ENCODE data around the gene TMEM131.
"Not testable (repeated sequence)": the region's sequence is repeated elsewhere in the genome, so short reads cannot be mapped to it uniquely, and the experiment has no call there.

The TMEM131 gene

DNA sequence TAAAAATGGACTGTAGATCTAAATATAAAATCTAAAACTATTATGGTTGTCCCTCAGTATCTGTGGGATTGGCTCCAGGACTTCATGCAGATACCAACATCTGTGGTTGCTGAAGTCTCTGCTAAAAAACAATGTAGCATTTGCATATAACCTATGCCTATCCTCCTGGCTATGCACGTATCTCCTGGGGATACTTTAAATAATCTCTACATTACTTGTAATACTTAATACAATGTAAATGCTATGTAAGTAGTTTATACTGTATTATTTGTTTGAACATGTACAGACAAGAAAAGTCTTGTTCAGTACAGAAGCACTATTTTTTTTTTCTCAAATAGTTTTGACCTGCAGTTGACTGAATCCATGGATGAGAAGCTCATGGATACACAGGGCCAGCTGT lies 147.4 kb downstream of the TMEM131 start:
- Histone ChIP-seq H3K4me1 (ENCODE audit: control insufficient read depth, insufficient read depth, low read length) (no peaks in the 10 kb centered on the region), H3K4me3 (ENCODE audit: low read length) (no peak overlapping the region), H3K27me3 (ENCODE audit: control insufficient read depth, insufficient read depth, low read length) (no peaks in the 10 kb centered on the region), H3K9ac (ENCODE audit: low read length) (no peak overlapping the region), H3K36me3 (ENCODE audit: control insufficient read depth, insufficient read depth, low read length) (no peaks in the 10 kb centered on the region), H3K27ac (ENCODE audit: low read depth, low read length) (no peak overlapping the region)

DNA sequence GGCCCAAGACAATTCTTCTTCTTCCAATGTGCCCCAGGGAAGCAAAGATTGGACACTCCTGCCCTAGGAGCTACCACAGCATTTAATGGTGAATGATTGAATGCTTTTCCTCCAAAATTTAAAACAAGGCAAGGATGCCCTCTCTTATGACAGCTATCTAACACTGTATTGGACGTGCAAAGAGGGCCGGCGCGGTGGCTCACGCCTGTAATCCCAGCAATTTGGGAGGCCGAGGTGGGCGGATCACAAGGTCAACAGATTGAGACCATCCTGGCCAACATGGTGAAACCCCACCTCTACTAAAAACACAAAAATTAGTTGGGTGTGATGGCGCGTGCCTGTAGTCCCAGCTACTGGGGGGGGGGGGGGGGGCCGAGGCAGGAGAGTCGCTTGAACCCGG lies 149.0 kb downstream of the TMEM131 start:
- not testable (repeated sequence) for H3K4me1 ChIP-seq (ENCODE audit: control insufficient read depth, insufficient read depth, low read length); H3K27ac ChIP-seq (ENCODE audit: low read depth, low read length); H3K27me3 ChIP-seq (ENCODE audit: control insufficient read depth, insufficient read depth, low read length); H3K36me3 ChIP-seq (ENCODE audit: control insufficient read depth, insufficient read depth, low read length); H3K9ac ChIP-seq (ENCODE audit: low read length); H3K4me3 ChIP-seq (ENCODE audit: low read length)

DNA sequence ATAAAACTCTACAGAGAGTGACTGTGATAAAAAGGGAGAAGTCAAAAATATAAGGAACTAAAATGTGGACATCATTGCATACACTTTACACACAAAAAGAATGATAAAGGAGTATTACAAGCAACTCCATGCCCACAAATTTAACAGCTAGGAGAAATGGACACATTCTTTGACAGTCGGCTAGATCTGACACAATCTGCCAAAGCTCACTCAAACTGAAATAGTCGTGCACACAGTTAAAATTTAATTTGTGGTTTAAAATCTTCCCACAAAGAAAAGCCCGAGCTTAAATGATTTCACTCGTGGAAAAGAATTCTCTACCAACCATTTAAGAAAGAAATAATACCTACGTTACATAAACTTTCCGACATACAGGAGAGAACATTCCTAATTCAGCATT lies 149.9 kb downstream of the TMEM131 start:
- Histone ChIP-seq H3K27ac (ENCODE audit: low read depth, low read length) (no peak overlapping the region), H3K9ac (ENCODE audit: low read length) (no peak overlapping the region), H3K27me3 (ENCODE audit: control insufficient read depth, insufficient read depth, low read length) (no peaks in the 10 kb centered on the region), H3K36me3 (ENCODE audit: control insufficient read depth, insufficient read depth, low read length) (peaks cover 5% of the 10 kb centered on the region), H3K4me3 (ENCODE audit: low read length) (no peak overlapping the region), H3K4me1 (ENCODE audit: control insufficient read depth, insufficient read depth, low read length) (no peaks in the 10 kb centered on the region)

DNA sequence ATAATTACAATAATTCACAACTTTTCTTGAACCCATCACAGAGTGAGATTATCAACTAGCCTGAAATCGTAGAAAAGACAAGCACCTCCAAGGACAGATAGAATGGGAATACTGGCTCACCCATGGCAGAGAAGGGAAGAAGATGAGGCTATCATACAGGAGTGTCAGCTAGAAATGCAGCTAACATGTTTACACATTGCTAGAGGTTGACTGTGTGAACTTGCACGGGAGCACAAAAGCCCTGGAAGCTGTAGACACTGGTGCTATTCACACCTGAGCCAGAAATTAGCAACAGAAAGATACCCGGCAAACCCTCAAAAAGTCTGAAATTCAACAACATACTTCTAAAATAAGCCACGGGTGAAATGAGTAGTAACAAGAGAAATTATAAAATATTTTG lies 150.6 kb downstream of the TMEM131 start:
- no peak overlapping the region for H3K4me3 ChIP-seq (ENCODE audit: low read length)
- no peak overlapping the region for H3K9ac ChIP-seq (ENCODE audit: low read length)
- no peak overlapping the region for H3K27ac ChIP-seq (ENCODE audit: low read depth, low read length)
- peaks cover 8% of the 10 kb centered on the region for H3K36me3 ChIP-seq (ENCODE audit: control insufficient read depth, insufficient read depth, low read length)
- H3K4me1 ChIP-seq (ENCODE audit: control insufficient read depth, insufficient read depth, low read length), result no peaks in the 10 kb centered on the region
- H3K27me3 ChIP-seq (ENCODE audit: control insufficient read depth, insufficient read depth, low read length), result no peaks in the 10 kb centered on the region

DNA sequence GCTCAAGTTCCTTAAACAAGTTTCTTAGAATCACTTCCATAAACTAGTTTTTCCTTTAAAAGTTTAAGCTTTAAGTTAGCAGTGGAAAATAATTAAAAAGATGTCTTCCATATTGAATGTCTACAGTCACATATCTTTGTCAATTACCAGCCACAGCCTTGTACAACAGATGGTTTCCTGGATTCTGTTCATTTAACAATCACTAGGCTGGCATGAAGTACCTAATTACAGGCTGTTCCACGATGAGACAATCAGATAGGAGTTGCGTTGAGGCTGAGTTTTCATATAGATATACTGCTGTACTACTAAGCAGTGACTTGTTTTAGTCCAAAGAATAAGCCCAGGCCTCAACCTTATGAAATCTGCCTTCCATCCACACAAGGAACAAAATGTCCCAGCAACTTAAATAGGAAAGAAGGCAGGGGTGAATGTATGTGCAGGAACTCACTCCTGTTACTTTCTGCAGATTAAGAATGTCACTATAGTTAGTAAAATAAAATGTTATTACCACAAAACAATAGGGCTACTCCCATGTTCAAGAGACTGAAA lies 151.4 kb downstream of the TMEM131 start:
- H3K36me3 ChIP-seq (ENCODE audit: control insufficient read depth, insufficient read depth, low read length), result peaks cover 9% of the 10 kb centered on the region
- no peak overlapping the region for H3K4me3 ChIP-seq (ENCODE audit: low read length)
- H3K9ac ChIP-seq (ENCODE audit: low read length), result no peak overlapping the region
- no peaks in the 10 kb centered on the region for H3K4me1 ChIP-seq (ENCODE audit: control insufficient read depth, insufficient read depth, low read length)
- no peak overlapping the region for H3K27ac ChIP-seq (ENCODE audit: low read depth, low read length)
- no peaks in the 10 kb centered on the region for H3K27me3 ChIP-seq (ENCODE audit: control insufficient read depth, insufficient read depth, low read length)

DNA sequence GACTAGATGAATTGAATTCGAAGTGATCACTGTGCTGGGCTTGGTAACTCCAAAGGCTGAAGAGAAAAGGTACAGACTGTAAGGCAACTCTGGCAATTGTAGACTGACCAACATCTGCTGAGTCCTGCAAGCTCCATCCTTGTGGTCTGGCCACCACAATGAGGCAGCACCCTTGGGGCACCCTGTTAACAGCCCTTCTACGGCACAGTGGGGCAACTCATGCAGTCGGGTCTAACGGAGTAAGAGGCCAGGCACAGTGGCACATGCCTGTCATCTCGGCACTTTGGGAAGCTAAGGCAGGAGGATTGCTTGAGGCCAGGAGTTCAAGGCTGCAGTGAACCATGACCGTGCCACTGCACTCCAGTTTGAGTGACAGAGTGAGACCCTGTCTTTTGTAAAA lies 155.6 kb downstream of the TMEM131 start:
- H3K4me3 ChIP-seq (ENCODE audit: low read length), result no peak overlapping the region
- H3K4me1 ChIP-seq (ENCODE audit: control insufficient read depth, insufficient read depth, low read length), result no peaks in the 10 kb centered on the region
- H3K27me3 ChIP-seq (ENCODE audit: control insufficient read depth, insufficient read depth, low read length), result no peaks in the 10 kb centered on the region
- no peak overlapping the region for H3K27ac ChIP-seq (ENCODE audit: low read depth, low read length)
- H3K36me3 ChIP-seq (ENCODE audit: control insufficient read depth, insufficient read depth, low read length), result peaks cover 9% of the 10 kb centered on the region
- no peak overlapping the region for H3K9ac ChIP-seq (ENCODE audit: low read length)

DNA sequence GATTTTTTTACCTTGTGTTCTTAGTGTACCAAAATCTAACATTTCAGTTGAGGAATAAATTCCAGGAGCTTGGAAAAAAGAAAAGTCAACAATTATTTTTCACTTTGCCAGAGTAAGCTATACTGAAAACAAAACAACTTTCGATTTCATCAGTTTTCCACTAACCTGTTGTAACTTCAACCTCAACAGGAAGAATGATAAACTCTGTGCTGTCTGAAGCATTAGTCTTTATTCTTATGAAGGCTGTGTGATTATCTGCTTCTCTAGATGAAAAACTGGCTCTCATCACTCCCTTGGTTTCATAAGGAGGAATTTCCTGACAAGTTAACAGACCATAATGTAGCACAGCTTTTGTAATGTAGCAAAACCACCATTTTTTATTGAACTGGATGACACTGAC lies 161.1 kb downstream of the TMEM131 start:
- no peaks in the 10 kb centered on the region for H3K4me1 ChIP-seq (ENCODE audit: control insufficient read depth, insufficient read depth, low read length)
- no peaks in the 10 kb centered on the region for H3K36me3 ChIP-seq (ENCODE audit: control insufficient read depth, insufficient read depth, low read length)
- H3K27ac ChIP-seq (ENCODE audit: low read depth, low read length), result no peak overlapping the region
- no peak overlapping the region for H3K4me3 ChIP-seq (ENCODE audit: low read length)
- no peak overlapping the region for H3K9ac ChIP-seq (ENCODE audit: low read length)
- no peaks in the 10 kb centered on the region for H3K27me3 ChIP-seq (ENCODE audit: control insufficient read depth, insufficient read depth, low read length)

DNA sequence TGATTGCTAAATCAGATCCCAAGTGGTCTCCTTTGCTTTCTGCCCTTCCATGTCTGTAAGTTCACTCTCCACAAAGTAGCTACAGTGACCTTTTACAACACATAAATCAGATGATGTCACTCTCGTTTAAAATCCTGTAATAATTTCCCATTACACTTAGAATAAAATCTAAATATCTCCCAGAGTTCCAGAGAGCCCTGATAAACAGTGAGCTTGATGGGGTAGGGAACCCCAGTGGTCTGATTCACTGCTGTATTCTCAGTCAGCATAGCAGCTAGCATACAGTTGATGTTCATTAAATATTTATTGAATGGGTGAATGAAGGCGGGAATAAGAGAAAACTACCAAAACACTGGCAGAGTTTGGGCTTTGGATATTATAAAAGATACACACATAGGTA lies 164.6 kb downstream of the TMEM131 start:
- Histone ChIP-seq H3K4me3 (ENCODE audit: low read length) (no peak overlapping the region), H3K27ac (ENCODE audit: low read depth, low read length) (no peak overlapping the region), H3K27me3 (ENCODE audit: control insufficient read depth, insufficient read depth, low read length) (no peaks in the 10 kb centered on the region), H3K36me3 (ENCODE audit: control insufficient read depth, insufficient read depth, low read length) (no peaks in the 10 kb centered on the region), H3K9ac (ENCODE audit: low read length) (no peak overlapping the region), H3K4me1 (ENCODE audit: control insufficient read depth, insufficient read depth, low read length) (no peaks in the 10 kb centered on the region)

DNA sequence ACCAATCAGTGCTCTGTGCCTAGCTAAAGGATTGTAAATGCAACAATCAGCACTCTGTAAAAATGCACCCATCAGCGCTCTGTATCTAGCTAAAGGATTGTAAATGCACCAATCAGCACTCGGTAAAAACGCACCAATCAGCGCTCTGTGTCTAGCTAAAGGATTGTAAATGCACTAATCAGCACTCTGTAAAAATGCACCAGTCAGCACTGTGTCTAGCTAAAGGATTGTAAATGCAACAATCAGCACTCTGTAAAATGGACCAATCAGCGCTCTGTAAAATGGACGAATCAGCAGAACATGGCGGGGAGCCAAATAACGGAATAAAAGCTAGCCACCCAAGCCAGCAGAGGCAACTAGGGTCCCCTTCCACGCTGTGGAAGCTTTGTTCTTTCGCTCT lies 166.5 kb downstream of the TMEM131 start:
- H3K4me1 ChIP-seq (ENCODE audit: control insufficient read depth, insufficient read depth, low read length); H3K9ac ChIP-seq (ENCODE audit: low read length); H3K27ac ChIP-seq (ENCODE audit: low read depth, low read length); H3K27me3 ChIP-seq (ENCODE audit: control insufficient read depth, insufficient read depth, low read length); H3K4me3 ChIP-seq (ENCODE audit: low read length); H3K36me3 ChIP-seq (ENCODE audit: control insufficient read depth, insufficient read depth, low read length): not testable (repeated sequence)

DNA sequence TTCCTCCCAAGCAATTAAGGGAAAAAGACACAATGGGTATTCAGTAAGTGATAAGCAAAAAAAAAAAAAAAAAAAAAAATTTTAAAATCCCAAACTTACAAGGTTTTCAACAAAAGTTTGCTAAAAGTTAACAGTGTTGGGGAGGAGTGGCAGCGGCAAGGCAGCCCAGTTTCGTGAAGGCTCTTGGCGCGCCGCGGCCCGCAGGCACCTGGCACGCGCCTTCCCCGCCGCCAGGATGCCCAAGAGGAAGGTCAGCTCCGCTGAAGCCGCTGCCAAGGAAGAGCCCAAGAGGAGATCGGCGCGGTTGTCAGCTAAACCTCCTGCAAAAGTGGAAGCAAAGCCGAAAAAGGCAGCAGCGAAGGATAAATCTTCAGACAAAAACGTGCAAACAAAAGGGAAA lies 168.7 kb downstream of the TMEM131 start:
- not testable (repeated sequence) for H3K9ac ChIP-seq (ENCODE audit: low read length); H3K4me3 ChIP-seq (ENCODE audit: low read length); H3K27ac ChIP-seq (ENCODE audit: low read depth, low read length); H3K4me1 ChIP-seq (ENCODE audit: control insufficient read depth, insufficient read depth, low read length); H3K27me3 ChIP-seq (ENCODE audit: control insufficient read depth, insufficient read depth, low read length); H3K36me3 ChIP-seq (ENCODE audit: control insufficient read depth, insufficient read depth, low read length)

DNA sequence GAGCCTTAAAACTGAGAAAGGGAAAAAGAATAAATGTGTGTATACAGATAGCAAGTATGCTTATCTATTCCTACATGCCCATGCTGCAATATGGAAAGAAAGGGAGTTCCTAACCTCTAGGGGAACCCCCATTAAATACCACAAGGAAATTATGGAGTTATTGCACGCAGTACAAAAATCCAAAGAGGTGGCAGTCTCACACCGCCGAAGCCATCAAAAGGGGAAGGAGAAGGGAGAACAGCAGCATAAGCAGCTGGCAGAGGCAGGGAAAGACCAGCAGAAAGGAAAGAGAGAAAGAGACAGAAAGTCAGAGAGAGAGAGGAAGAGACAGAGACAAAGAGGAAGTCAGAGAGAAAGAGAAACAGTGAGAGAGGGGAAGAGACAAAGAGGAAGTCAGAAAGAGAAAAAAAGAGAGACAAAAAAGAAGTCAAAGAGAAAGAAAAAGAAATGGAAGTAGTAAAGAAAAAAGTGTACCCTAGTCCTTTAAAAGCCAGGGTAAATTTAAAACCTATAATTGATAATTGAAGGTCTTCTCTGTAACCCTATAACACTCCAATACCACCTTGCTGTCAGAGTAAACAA lies 169.4 kb downstream of the TMEM131 start:
- H3K4me3 ChIP-seq (ENCODE audit: low read length); H3K27me3 ChIP-seq (ENCODE audit: control insufficient read depth, insufficient read depth, low read length); H3K4me1 ChIP-seq (ENCODE audit: control insufficient read depth, insufficient read depth, low read length); H3K9ac ChIP-seq (ENCODE audit: low read length); H3K27ac ChIP-seq (ENCODE audit: low read depth, low read length); H3K36me3 ChIP-seq (ENCODE audit: control insufficient read depth, insufficient read depth, low read length): not testable (repeated sequence)

DNA sequence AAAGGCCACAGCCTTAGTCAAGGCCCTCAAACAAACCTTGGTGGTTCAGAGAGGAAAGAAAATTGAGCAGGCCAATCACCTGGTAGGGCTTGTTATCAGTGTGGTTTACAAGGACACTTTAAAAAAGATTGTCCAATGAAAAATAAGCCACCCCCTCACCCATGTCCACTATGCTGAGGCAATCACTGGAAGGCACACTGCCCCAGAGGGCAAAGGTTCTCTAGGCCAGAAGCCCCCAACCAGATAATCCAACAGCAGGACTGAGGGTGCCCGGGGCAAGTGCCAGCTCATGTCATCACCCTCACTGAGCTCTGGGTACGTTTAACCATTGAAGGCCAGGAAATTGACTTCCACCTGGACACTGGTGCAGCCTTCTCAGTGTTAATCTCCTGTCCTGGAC lies 171.7 kb downstream of the TMEM131 start:
- H3K36me3 ChIP-seq (ENCODE audit: control insufficient read depth, insufficient read depth, low read length); H3K4me1 ChIP-seq (ENCODE audit: control insufficient read depth, insufficient read depth, low read length); H3K4me3 ChIP-seq (ENCODE audit: low read length); H3K27ac ChIP-seq (ENCODE audit: low read depth, low read length); H3K9ac ChIP-seq (ENCODE audit: low read length); H3K27me3 ChIP-seq (ENCODE audit: control insufficient read depth, insufficient read depth, low read length): not testable (repeated sequence)

DNA sequence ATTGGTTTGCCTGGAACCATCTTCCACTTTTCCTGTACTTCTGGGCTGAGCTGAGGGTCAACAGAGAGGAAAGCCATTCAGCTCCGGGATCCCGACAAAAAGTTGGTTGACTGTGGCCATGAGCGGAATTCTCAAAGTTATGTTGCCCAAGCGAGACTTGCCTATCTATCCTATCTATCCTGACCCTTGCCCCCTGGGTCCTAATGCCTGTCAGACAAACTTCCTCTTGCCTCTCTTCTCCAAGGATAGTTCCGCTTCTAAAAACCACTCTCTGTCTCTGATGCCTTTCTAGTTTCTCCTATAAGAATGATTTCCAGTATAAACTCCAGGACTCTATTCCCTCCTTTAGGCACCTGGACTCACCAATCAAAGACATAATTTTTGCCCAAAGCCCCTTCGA lies 173.9 kb downstream of the TMEM131 start:
- not testable (repeated sequence) for H3K36me3 ChIP-seq (ENCODE audit: control insufficient read depth, insufficient read depth, low read length); H3K4me3 ChIP-seq (ENCODE audit: low read length); H3K4me1 ChIP-seq (ENCODE audit: control insufficient read depth, insufficient read depth, low read length); H3K9ac ChIP-seq (ENCODE audit: low read length); H3K27ac ChIP-seq (ENCODE audit: low read depth, low read length); H3K27me3 ChIP-seq (ENCODE audit: control insufficient read depth, insufficient read depth, low read length)
